Measurements from ENCODE around the gene ELFN2. TPM values are rescaled to one million over a fixed set of nuclear protein-coding genes. Genes with fewer than 3 reads are reported as not detected.
"Not testable (repeated sequence)": the region's sequence is repeated elsewhere in the genome, so short reads cannot be mapped to it uniquely, and the experiment has no call there.

The ELFN2 gene
- total RNA-seq, 1 donor from 2014 or later, result 4.6 TPM

DNA sequence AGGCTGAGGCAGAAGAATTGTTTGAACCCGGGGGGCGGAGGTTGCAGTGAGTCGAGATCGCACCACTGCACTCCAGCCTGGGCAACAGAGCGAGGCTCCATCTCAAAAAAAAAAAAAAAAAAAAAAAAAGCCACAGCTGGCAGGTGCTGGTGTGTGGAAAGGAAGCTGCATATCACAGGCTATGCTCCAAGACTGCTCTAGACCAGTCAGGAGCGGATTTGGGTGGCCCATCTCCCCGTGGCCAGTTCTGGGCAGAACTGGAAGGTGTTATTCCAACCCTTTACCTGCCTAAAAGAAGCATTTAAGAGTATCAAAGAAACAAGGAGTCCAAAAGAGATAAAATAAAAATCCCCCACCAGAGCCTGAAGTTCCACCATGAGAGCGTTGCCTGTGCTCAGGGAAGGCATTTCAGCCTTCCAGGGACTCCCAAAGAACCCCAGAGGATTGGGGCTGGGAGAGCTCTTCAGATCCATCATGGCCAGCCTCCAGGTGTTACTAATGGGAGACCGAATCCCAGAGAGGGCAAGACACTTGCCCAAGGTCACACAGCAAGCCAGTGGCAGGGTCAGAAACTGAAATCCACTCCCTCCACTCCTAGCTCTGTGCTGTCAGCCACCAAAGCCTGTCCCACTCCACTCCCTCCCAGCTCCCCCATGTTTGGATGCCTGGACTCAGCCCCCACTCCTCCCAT is 44.6 kb upstream of the ELFN2 start:
- no peak overlapping the region for H3K4me3 ChIP-seq (ENCODE audit: low read depth, low read length)
- TF ChIP-seq, protein P1, sequence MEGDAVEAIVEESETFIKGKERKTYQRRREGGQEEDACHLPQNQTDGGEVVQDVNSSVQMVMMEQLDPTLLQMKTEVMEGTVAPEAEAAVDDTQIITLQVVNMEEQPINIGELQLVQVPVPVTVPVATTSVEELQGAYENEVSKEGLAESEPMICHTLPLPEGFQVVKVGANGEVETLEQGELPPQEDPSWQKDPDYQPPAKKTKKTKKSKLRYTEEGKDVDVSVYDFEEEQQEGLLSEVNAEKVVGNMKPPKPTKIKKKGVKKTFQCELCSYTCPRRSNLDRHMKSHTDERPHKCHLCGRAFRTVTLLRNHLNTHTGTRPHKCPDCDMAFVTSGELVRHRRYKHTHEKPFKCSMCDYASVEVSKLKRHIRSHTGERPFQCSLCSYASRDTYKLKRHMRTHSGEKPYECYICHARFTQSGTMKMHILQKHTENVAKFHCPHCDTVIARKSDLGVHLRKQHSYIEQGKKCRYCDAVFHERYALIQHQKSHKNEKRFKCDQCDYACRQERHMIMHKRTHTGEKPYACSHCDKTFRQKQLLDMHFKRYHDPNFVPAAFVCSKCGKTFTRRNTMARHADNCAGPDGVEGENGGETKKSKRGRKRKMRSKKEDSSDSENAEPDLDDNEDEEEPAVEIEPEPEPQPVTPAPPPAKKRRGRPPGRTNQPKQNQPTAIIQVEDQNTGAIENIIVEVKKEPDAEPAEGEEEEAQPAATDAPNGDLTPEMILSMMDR (conservative IDR thresholded peaks at IDR 0.05; ENCODE audit: low read depth, low read length), result no peak
- DNase-seq (ENCODE audit: low read depth), result no peak

DNA sequence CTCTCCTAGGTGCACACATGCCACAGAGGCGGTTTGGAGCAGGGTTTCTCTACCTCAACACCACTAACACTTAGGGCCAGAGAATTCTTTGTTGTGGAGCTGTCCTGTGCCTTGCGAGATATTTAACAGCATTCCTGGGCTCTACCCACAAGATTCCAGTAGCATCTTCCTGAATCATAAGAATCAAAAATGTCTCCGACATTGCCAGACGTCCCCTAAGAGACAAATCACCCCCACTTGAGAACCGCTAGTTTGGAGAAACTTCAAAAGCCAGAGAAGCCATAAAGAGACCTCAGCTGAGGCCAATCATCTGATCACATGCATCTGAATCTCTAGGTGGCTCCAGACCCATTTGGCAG is 42.8 kb upstream of the ELFN2 start:
- TF ChIP-seq, protein P1 (conservative IDR thresholded peaks at IDR 0.05; ENCODE audit: low read depth, low read length), result no peak

DNA sequence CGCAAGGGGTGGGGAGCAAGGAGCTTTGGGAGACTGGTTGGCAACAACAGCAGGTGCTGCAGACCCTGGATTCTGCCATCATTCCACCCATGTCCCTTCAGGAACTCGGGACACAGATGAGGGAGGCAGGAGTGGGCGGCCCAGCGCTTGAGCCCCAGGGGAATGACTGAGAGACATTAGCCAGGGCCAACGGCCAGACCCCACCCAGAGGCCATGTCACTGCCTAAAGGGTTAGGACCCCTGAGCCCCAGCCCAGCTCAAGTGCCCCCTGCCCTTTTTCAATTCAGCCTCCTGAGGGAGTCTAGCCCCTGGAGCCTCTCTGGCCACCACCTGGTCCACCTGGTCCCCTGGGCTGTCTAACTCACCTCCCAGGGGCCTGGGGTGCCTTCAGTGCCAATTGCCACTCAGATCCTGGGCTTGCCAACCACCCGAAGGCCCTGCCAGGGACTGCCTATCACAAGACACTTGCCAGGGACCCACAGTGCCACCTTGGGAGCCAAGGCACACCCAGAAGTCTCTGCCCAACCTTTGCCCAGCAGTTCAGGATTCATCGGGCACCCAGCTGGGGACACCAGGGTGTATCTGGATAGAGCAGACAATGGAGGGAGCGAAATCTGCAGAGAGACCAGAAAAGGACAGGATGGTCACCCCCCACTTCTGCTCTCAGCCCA is 42.3 kb upstream of the ELFN2 start:
- TF ChIP-seq, protein P1 (conservative IDR thresholded peaks at IDR 0.05; ENCODE audit: low read depth, low read length), result no peak
- H3K4me3 ChIP-seq (ENCODE audit: low read depth, low read length), result no peak overlapping the region
- DNase-seq (ENCODE audit: low read depth), result no peak

More for the DNA sequence above, 42.8 kb upstream of the ELFN2 start:
- DNase-seq (ENCODE audit: low read depth), result no peak
- H3K4me3 ChIP-seq (ENCODE audit: low read depth, low read length), result no peak overlapping the region

DNA sequence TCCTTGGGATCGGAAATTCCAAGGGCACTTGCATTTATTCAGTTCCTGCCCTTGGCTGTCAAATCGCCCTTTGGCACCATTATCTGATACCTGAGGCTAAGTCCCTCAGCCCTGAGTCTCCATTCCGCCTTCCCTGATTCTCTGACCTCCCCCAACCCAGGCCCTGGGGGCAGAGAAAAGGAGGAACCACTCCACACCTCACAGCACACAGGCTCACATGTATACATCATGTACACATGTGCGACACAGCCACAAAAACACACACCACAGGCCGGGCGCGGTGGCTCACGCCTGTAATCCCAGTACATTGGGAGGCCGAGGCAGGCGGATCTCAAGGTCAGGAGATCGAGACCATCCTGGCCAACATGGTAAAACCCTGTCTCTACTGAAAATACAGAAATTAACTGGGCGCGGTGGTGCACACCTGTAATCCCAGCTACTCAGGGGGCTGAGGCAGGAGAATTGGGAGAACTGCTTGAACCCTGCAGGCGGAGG is 41.0 kb upstream of the ELFN2 start:
- DNase-seq (ENCODE audit: low read depth); H3K4me3 ChIP-seq (ENCODE audit: low read depth, low read length): not testable (repeated sequence)

DNA sequence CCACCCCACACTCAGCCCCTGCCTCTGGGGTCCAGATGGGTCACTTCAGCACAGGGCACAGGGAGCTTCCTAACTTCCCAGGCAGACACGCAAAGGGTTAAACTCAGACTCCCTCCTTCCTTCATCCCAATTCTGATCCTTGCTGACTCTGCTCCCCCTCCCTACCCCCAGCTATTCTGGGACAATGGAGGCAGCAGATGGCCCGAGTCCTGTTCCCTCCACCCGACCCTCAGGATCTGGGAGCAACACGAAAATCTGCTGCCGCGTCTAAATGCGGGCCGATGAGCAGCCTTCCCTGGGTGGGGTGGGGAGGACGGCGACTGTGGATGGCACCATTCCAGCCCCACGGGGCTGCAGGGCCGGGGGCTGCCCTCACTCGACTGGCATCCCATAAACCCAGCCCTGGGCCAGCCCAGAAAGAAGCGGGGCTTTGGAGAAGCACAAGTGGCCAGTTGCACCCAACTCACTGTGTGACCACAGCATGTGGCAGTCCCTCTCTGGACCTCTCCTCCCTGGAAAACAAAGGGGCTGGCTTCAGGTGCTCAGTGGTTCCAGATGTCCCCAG is 40.2 kb upstream of the ELFN2 start:
- H3K4me3 ChIP-seq (ENCODE audit: low read depth, low read length), result no peak overlapping the region
- no peak for DNase-seq (ENCODE audit: low read depth)
- TF ChIP-seq, protein P1 (conservative IDR thresholded peaks at IDR 0.05; ENCODE audit: low read depth, low read length), result no peak

DNA sequence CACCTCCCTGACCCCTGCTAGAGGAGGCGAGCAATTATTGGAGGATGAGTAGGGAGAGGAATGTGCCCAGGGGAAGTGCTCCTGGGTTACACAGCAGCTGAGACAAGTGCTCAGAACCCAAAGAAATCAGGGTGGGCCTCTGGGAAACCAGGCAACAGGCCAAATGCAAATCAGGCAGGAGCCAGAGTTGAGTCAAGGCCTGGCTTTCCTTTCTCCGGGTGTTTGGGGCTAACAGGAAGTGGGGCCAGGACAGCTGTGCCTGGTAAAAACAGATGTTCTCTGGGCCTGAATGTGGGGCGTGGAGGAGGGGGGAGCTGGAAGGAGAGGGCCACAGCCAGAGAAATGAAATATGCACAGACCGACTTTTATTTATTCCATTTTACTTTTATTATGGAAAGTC is 36.9 kb upstream of the ELFN2 start:
- DNase-seq (ENCODE audit: low read depth), result no peak
- H3K4me3 ChIP-seq (ENCODE audit: low read depth, low read length), result no peak overlapping the region
- TF ChIP-seq, protein P1 (conservative IDR thresholded peaks at IDR 0.05; ENCODE audit: low read depth, low read length), result no peak

DNA sequence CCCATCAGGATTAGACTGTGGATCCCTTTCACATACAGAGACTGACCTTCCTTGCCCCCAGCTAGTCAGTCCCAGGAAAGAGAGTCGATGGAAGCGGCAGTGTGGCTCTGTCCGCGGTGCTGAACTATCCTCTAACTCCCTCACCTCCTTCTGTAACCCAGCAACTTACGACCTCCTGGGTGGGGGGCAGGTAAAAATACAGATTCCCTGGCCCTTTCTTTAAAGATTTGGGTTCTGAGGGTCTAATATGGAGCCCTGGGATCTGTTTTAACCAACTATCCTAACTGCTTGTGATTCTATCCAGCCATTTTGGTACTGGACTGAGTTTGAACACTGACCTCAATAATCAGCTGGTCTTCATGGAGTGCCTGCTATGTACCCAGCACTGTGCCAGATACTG is 35.7 kb upstream of the ELFN2 start:
- H3K4me3 ChIP-seq (ENCODE audit: low read depth, low read length), result no peak overlapping the region
- TF ChIP-seq, protein P1 (conservative IDR thresholded peaks at IDR 0.05; ENCODE audit: low read depth, low read length), result no peak
- DNase-seq (ENCODE audit: low read depth), result no peak

Measured in epithelial cell of proximal tubule (primary cell).